H1 (cell line): ENCODE data around the gene MS4A5. TPM values are rescaled to one million over a fixed set of nuclear protein-coding genes. Genes with fewer than 3 reads are reported as not detected.

Experiments
- BCL11A ChIP-seq, 2 experiments: IDR thresholded peaks; one replicate each; pipeline ENCODE4 v1.6.1; 2011; ENCODE audit warnings: low read depth in 2 of 2, low read length in 2 of 2, mild to moderate bottlenecking in 2 of 2
- CHD1 ChIP-seq: IDR thresholded peaks from 2 replicates; pipeline ENCODE4 v1.6.1; 2012; ENCODE audit warnings: low read depth, low read length, improper control_type of control experiment
- polyA plus RNA-seq, 7 experiments: library from polyadenylated mRNA; depleted of rRNA in 3 of 7; stranded (reverse) in 5 of 7; unstranded in 2 of 7; fragments of >200 nt in 5 of 7; fragments of 200-250 nt in 2 of 7; gene quantifications; 1 replicate in 5 of 7; 2 replicates in 1 of 7; 4 replicates in 1 of 7; pipeline versions ENCODE4 v1.2.1 to v1.2.3, GENCODE V29; 2011 to 2013; ENCODE audit warnings: missing spikeins in 2 of 7, mixed read lengths in 2 of 7
- total RNA-seq: library from RNA; stranded (reverse); fragmentation: NEBNext Ultra II Directional; extraction: Animal tissue kit (Norgen Biotek cat#: 25700); gene quantifications from 2 replicates; pipeline ENCODE4 v1.2.1, GENCODE V29; 2021
- TF ChIP-seq, protein P1 (sequence below): IDR thresholded peaks from 2 replicates; pipeline ENCODE4 v1.6.1; 2012; ENCODE audit warnings: inconsistent platforms

MS4A5 gene
- total and polyA plus RNA-seq, 2 of the 8 experiments (the other 6 are each of a cell fraction or from before 2014, with no cell fraction given), result not detected

DNA sequence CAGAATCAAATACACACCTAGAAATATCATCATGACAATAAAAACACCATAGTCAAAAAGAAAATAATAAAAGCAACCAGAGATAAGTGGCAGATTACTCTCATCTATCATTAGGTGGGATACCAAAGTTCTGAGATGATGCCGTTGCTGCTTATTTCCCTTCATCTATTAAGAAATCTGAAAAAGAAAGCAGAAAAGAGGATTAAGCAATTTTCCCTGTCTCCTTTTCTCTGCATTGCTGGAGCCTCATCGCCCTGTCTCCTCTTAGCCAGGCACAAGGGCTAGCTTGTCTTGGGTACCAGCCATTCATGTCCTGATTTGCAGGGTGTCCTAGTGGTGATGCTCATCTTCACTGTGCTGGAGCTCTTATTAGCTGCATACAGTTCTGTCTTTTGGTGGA is 37.0 kb upstream of the MS4A5 start (continued):
- TF ChIP-seq, protein P1, sequence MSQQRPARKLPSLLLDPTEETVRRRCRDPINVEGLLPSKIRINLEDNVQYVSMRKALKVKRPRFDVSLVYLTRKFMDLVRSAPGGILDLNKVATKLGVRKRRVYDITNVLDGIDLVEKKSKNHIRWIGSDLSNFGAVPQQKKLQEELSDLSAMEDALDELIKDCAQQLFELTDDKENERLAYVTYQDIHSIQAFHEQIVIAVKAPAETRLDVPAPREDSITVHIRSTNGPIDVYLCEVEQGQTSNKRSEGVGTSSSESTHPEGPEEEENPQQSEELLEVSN, result no peak
- TF ChIP-seq CHD1, result no peak
- TF ChIP-seq BCL11A (IDR thresholded peaks at IDR 0.05; ENCODE audit: low read depth in 2 of 2, low read length in 2 of 2), result no peak
